HG02623 (cell line): Measurements from ENCODE around the gene CST9L.
"Not testable (repeated sequence)": the region's sequence is repeated elsewhere in the genome, so short reads cannot be mapped to it uniquely, and the experiment has no call there.

Experiments used
- ATAC-seq: cut with Tn5 transposase; IDR thresholded peaks from one replicate; pipeline ENCODE4 v1.9.1; 2021; ENCODE audit warnings: moderate library complexity; ENCODE audit not compliant: unreplicated experiment

CST9L gene

GRCh38 chr20:23586735-23587525 lies 18.6 kb upstream of the CST9L start:
- no peak for ATAC-seq

DNA sequence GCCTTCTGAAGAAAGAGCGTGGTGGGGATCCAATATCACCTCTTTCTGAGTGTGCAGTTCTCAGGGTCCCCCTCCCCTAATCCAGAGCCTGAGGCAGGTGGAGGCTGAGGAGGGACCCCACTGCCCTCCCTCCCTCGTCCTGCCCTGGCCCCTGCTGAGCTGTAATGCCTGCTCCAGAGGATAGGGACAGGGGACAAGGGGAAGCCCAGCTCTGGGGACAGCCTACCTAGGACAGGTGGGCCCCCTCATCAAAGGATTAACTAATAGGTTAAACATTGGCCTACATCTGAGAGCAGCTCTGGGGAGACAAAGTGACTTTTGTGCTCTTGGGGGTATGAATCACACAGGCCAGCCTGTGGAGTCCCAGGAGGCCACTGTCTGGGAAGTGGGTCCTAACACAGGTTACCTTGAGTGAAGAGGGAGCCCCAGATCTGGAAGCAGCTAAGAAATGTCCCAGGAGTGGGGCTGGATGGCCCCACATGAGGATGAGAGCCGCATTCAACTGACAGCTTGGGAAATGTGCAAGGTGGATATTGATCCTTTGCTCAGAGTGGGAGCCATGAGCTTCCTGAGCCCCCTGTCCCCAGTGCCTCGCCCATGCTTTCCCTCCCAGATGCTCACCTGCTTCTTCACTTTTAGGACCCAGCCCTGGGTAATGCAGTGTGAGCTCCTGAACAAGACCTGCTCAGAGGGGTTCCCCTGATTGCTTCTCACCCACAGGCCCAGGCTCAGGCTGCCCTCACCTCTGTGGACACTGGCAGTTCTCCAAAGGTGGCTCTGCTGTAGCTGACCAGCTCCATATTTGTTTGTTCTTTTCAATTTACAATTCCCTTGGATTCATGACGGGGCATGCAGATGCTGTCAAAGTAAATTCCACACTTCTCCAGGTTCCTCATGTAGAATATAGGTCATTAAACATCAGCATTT lies 17.8 kb upstream of the CST9L start:
- ATAC-seq: no peak

DNA sequence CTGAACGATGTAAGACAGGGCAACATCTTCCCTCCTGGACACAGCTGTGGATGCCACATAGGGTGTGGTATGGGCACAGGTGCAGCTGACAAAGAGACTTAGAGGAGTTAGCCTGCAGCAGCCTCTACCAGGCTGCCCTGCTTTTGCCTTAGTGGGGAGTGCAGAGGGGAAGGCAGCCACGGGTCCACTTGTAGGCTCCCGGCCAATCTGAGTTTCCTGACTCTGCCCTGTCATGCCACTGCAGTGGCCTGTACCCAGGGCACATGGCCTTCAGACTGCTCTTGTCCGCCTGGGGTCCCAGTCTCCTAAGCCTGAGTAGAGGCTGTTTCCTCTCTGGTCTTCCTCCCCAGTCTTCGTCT lies 17.1 kb upstream of the CST9L start:
- no peak for ATAC-seq

- no peak for ATAC-seq
Measured at GRCh38 chr20:23584434-23585199, 16.3 kb upstream of the CST9L start.

- no peak for ATAC-seq
Measured at GRCh38 chr20:23583526-23583925, 15.2 kb upstream of the CST9L start.

DNA sequence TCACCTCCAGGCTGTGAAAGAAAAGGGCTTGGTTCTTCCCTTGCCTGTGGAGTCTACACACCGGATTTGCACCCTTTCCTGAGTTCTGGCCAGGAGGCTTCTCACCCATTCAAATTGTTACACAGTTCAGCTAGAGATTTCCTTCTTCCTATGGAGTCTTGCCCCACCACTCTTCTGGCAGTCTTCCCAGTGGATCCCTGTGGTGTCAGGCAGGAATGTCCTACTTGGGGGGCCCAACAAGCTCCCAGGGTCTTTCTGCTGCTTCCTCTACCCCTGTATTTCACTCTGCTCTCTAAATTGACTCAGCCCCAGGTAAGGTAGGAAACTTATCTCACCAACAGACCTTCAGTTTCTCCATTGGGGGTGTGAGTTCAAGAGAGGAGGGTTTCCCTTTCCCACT lies 14.0 kb upstream of the CST9L start:
- ATAC-seq: no peak

DNA sequence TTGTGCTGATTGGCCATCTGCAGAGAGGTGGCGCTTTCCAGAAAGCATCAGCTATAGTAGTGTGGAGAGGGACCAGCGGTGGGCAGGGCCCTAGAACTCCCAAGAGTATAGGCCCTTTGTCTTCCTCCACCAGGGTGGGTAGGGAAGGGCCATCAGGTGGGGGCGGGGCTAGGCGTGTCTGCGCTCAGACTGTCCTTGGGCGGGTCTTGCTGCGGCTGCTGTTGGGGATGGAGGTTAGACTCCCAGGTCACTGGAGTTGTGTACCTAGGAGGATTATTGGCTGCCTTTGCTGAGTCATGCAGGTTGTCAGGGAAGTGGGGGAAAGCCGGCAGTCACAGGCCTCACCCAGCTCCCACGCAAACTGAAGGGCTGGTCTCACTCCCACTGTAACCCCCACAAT lies 13.5 kb upstream of the CST9L start:
- not testable (repeated sequence) for ATAC-seq

DNA sequence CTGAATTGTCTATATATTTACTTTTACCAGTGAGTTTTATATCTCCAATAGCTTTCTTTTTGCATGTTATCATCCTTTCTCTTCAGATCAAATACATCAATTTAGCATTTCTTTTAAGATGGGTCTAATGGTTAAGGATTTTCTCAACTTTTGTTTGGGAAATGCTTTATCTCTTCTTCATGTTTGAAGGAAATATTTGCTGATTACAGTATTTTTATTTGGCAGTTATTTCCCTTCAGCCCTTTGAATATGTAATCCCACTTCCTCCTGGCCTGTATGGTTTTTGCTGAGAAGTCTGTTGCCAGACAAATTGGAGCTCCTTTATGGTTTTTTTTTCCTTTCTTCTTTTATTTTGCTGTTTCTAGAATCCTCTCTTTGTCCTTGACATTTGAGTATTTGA lies 6.7 kb upstream of the CST9L start:
- no peak for ATAC-seq

- no peak for ATAC-seq
Measured at GRCh38 chr20:23570178-23570760, 2.0 kb upstream of the CST9L start.

DNA sequence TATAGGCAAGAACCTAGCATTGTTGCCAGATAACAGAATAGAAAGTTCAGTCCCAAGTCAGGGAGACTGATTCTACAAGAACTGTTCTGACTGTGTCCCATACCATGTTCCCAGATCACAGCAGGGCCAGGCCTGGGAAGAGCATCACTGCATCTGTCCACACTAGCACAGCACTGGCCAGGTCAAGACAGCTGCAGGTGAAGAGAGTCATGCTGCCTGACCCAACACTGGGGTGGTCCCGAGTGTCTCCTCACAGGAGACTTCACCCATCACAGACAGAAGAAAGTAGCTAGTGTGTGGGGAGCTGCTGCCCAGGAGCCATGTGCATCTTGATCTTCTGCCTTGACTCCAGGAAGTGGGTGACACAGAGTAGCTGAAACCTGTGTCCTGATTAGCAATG lies 1.3 kb upstream of the CST9L start:
- ATAC-seq: no peak

DNA sequence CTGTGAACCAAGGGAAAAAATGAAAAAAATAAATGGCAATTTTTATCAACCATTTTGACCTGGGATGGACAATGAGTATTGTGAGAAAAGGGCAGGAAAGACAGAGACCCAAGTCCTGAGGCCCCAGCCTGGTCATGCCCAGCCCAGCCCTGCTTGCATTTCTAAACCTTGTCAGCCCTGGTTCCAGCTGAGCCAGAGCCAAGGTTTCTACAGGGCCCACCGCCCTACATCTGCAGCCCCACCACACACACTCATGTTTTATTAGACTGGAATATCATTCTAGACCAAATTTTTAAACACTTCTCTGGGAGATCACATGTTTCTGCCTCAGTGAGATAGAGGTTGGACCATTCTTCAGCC lies 667 bp upstream of the CST9L start:
- ATAC-seq: no peak

- no peak for ATAC-seq
Measured at GRCh38 chr20:23566199-23566932, 1.9 kb downstream of the CST9L start.

DNA sequence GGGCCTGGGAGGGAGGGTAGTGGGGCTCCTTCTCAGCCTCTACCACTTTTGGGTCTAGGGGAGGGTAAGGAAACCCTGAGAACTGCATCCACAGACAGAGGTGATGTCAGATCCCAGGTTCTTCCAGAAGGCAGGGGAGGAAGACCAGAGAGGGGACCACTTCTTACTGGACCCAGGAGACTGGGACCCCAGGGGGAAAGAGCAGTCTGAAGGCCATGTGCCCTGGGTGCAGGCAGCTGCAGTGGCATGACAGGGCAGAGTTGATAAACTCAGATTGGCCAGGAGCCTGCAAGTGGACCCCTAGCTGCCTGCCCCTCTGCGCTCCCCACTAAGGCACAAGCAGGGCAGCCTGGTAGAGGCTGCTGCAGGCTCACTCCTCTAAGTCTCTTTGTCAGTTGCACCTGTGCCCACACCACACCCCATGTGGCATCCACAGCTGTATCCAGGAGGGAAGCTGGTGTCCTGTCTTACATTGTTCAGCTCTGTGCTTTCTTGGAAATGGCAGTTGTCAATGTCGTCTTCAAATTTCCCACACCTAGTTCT lies 2.7 kb downstream of the CST9L start:
- no peak for ATAC-seq

DNA sequence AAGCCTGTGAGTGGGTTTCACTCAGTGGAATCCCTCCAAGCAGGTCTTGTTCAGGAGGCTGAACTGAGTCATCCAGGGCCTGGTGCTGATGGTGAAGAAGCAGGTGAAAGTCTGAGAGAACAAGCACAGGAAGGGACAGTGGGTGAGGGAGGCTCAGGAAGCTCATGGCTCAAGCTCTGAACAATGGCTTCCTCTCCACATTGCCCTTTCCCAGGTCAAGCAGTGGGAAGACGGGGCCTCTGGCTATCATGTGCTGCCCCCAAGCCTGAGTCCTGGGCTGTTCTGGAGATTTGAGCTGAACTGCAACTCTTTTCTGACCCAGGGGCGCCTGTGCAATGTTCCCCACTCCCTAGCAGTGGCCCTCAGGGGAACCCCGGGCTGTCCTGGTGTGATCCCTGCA lies 3.4 kb downstream of the CST9L start:
- no peak for ATAC-seq

- ATAC-seq: no peak
Measured at GRCh38 chr20:23562721-23563342, 5.5 kb downstream of the CST9L start.

- no peak for ATAC-seq
Measured at GRCh38 chr20:23554401-23554800, 13.9 kb downstream of the CST9L start.

GRCh38 chr20:23551786-23552185 lies 16.5 kb downstream of the CST9L start:
- no peak for ATAC-seq

DNA sequence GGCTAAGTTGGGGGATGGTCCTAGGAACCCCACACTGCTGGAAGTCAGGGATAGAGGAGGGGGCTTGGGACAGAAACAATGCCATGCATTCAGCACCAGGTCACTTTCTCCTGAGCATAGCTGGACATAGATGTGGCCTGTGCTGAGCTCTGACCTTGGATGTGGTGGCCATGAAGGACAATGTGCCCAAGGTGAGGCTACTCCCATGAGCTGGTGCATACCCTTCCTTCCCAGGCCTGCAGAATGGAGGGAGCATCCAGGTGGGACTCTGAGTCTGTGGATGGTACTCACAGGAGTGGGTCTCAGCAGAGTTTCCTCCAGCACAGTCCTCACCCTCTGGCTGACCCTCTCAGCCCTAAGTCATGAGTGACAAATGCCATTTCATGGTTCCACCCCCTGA lies 16.9 kb downstream of the CST9L start:
- no peak for ATAC-seq

GRCh38 chr20:23550227-23550626 lies 18.1 kb downstream of the CST9L start:
- no peak for ATAC-seq

- ATAC-seq: no peak
Measured at GRCh38 chr20:23548408-23548807, 19.9 kb downstream of the CST9L start.
